ENCODE results near the gene CYP3A5. TPM values are rescaled to one million over a fixed set of nuclear protein-coding genes. Genes with fewer than 3 reads are reported as not detected.

The CYP3A5 gene
- polyA plus RNA-seq, 1 donor: 0.71 TPM

DNA sequence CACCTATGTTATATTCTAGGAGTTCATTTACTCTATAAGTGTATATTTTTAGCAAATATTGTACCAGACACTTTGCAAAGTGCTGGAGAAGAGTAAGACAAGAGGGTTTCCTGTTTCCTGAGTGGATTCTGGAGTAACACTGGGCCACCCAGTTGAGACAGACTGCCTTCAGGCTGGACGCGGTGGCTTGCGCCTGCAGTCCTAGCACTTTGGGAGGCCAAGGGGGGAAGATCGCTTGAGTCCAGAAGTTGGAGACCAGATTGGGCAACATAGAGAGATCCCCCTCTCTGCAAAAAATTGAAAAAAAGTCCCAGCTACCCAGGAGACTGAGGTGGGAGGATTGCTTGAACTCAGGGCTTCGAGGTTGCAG lies 63.8 kb downstream of the CYP3A5 start:
- no peak for DNase-seq (ENCODE audit: low read depth)

DNA sequence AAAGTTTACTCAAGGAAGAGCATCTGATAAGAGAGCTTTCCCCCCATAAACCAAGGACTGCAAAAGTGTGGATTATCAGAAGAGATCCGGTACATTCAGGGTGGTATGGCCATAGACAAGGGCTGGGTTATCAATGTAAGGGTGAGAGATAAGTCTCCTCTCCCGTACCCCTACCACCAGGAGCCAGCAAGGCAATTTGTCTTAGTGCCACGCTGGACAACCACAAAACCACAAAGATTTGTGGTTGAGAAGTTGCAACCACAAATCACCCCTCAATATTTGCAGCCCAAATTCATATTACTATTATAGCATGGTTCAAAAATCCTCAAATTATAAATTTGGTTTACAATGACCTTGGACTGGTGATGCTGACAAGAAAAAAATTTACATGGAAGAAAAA lies 65.3 kb downstream of the CYP3A5 start:
- no peak for DNase-seq (ENCODE audit: low read depth)

- DNase-seq (ENCODE audit: low read depth): no peak
Observed at GRCh38 chr7:99607548-99607947, 72.2 kb downstream of the CYP3A5 start.

GRCh38 chr7:99606531-99606930 lies 73.3 kb downstream of the CYP3A5 start:
- no peak for DNase-seq (ENCODE audit: low read depth)

GRCh38 chr7:99605527-99605926 lies 74.3 kb downstream of the CYP3A5 start:
- no peak for DNase-seq (ENCODE audit: low read depth)

- no peak for DNase-seq (ENCODE audit: low read depth)
Observed at GRCh38 chr7:99601656-99602310, 78.0 kb downstream of the CYP3A5 start.

DNA sequence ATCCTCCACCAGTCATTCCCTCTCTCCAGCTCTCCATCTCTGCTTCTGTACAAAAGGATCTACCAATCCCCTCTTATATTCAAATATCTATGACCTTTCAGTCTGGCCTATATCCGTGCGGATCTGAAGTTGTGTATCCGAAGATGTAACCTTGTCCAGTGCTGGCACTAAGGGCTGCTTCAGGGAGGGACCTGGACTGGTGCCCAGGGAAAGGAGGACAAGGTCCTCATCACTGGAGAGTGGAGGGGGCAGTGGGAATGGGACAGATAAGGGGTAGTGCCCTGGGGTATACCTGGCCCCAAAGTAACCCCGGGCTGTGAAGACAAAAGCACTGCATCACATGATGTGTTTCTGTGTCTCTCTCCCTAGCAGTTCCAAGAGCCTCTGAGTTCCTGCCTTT lies 80.0 kb downstream of the CYP3A5 start:
- no peak for DNase-seq (ENCODE audit: low read depth)

Other genes starting within 250 kb of the CYP3A5 start
- 3.7 TPM for gene PTCD1, start 241.2 kb downstream of the CYP3A5 start, polyA plus RNA-seq (ENCODE audit: insufficient read length)
- 38.6 TPM for gene CPSF4, start 241.1 kb downstream of the CYP3A5 start, polyA plus RNA-seq (ENCODE audit: insufficient read length)
- gene ATP5MF, start 213.8 kb downstream of the CYP3A5 start, polyA plus RNA-seq (ENCODE audit: insufficient read length): 366 TPM
- 37.8 TPM for gene ZNF789, start 207.1 kb downstream of the CYP3A5 start, polyA plus RNA-seq (ENCODE audit: insufficient read length)
- gene ZNF394, start 179.7 kb downstream of the CYP3A5 start, polyA plus RNA-seq (ENCODE audit: insufficient read length): 9.7 TPM
- 9.4 TPM for gene ZKSCAN5, start 175.3 kb downstream of the CYP3A5 start, polyA plus RNA-seq (ENCODE audit: insufficient read length)
- gene FAM200A, start 127.9 kb downstream of the CYP3A5 start, polyA plus RNA-seq (ENCODE audit: insufficient read length): 8.6 TPM
- gene ZNF655, start 121.4 kb downstream of the CYP3A5 start, polyA plus RNA-seq (ENCODE audit: insufficient read length): 46.1 TPM
- gene TMEM225B, start 81.7 kb downstream of the CYP3A5 start, polyA plus RNA-seq (ENCODE audit: insufficient read length): 0.77 TPM
- gene ZSCAN25, start 63.0 kb downstream of the CYP3A5 start, polyA plus RNA-seq (ENCODE audit: insufficient read length): 8.8 TPM
- gene CYP3A7, start 55.2 kb upstream of the CYP3A5 start, polyA plus RNA-seq (ENCODE audit: insufficient read length): 0.24 TPM
- gene CYP3A4, start 104.2 kb upstream of the CYP3A5 start, polyA plus RNA-seq (ENCODE audit: insufficient read length): 0.22 TPM
- gene CYP3A43, start 148.0 kb upstream of the CYP3A5 start, polyA plus RNA-seq (ENCODE audit: insufficient read length): not detected
- not detected for gene OR2AE1, start 197.0 kb upstream of the CYP3A5 start, polyA plus RNA-seq (ENCODE audit: insufficient read length)
- gene TRIM4, start 239.5 kb upstream of the CYP3A5 start, polyA plus RNA-seq (ENCODE audit: insufficient read length): 14.3 TPM
- gene GJC3, start 249.6 kb upstream of the CYP3A5 start, polyA plus RNA-seq (ENCODE audit: insufficient read length): 0.32 TPM

Data from forelimb muscle (tissue), 1 donor.